Brain pericyte (primary cell): ENCODE results near the gene BCORL1.

Source experiments
- DNase-seq: peaks from one replicate; pipeline ENCODE4 v3.0.0-alpha.2; 2012; ENCODE audit warnings: low read depth, low spot score

BCORL1 gene

GRCh38 chrX:130091980-130092522 lies 109.6 kb downstream of the BCORL1 start:
- DNase-seq = no peak

DNA sequence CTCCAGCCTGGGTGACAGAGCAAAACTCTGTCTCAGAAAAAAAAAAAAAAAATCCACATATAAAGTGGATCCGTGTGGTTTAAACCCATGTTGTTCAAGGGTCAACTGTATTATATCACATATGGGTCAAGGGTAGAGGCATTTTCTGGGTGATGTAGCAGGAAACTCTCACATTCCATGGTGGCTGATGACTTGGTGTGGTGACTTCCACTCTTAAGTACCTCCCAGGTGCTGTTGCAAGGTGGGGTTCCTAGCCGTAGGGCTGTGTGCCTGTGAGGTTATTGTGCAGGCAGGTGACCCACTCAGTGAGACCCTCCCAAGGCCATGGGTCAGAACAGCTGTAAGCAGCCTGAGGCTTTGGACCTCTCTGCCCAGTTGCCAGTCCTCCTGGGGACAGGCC lies 110.8 kb downstream of the BCORL1 start:
- DNase-seq = no peak

DNA sequence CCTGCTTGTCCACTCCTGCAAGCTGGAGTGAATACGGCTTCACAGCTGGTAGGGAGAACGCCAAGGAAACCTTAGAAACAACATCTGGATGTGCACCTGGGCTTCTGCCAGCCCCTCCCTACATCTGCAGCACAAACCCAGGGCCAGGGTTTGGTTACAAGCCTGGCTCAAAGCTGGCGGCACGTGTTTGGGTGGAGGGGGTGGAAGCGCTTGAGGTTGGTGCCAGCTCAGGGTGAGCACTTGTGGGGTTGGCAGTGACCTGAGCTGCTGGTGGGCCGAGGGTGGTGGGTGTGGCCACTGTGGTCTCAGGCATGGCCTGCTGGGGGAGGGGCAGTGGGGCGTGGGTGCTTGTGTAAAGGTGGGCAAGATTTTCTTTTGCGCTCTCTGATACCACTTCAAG lies 112.3 kb downstream of the BCORL1 start:
- no peak for DNase-seq

GRCh38 chrX:130095249-130096030 lies 113.0 kb downstream of the BCORL1 start:
- no peak for DNase-seq

GRCh38 chrX:130097507-130098209 lies 115.2 kb downstream of the BCORL1 start:
- DNase-seq = no peak

GRCh38 chrX:130098210-130098552 lies 115.7 kb downstream of the BCORL1 start:
- DNase-seq = no peak

DNA sequence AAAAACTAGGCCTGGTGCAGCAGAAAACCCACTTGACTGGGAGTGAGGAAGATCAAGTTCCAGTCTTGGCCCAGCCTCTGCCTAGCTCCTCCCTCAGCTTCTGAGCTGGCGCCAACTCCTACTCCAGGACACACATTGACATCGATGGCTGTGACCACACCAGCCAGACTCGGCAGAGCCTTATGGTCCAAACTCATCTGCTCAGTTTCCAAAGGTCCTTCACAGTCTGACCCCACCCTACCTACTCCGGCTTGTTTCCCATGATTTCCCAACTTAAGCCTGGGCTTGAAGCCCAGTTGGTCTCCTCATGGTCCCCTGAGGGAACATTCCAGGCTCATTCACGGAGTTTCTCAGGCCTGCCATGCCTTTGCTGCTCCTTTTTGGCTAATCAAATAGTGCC lies 117.7 kb downstream of the BCORL1 start:
- no peak for DNase-seq

DNA sequence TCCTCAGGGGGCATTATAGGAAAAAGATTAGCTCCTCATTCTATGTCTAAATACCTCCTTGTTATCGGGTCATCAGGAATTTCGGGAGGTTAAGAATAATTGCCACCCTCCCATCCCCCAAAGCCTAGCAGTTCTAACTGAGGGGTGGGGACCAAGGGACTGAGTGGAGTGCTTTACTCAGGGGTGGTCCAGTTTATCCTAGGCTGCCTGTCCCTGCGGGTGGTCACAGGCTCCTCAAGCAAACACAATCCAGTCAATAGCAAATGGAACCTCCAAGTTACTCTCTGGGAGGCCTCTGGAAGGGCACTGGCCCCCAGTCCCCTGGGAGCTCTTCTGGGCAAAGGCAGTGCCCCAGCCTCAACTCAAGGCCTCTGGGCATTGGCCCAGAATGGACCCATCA lies 121.2 kb downstream of the BCORL1 start:
- DNase-seq = no peak

GRCh38 chrX:130105244-130105643 lies 122.8 kb downstream of the BCORL1 start:
- DNase-seq = no peak

DNA sequence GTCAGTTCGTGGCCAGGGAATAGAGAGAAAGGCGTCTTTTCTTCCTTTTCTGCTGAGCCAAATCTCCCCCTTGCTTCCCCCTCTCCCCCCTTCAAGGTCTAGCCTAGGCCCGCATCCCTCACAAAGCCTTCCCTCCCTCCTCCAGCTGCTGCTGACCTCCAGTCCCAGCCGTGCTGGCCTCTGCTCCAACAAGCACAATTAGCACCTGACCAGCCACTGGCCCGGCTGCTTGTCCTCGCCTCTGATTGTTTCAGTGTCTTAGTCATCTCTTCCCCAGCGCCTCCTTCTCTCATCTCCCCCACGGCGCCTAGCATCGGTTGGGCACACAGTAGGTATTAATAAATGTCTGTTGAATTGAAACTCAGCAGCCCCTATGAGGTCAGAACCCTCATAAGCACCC lies 123.6 kb downstream of the BCORL1 start:
- no peak for DNase-seq
